ENCODE results near the gene TTC9C.
"Not testable (repeated sequence)": the region's sequence is repeated elsewhere in the genome, so short reads cannot be mapped to it uniquely, and the experiment has no call there.

Gene TTC9C

GRCh38 chr11:62710001-62710345, 18.3 kb upstream of the TTC9C start:
- DNase-seq: peak; percentile 56

GRCh38 chr11:62712276-62712812, 15.9 kb upstream of the TTC9C start:
- DNase-seq: no peak

- DNase-seq: no peak
Measured at GRCh38 chr11:62712861-62713260, 15.4 kb upstream of the TTC9C start.

GRCh38 chr11:62713343-62713742, 14.9 kb upstream of the TTC9C start:
- peak; percentile 58 for DNase-seq

- DNase-seq: no peak
Measured at GRCh38 chr11:62715150-62716130, 12.8 kb upstream of the TTC9C start.

- DNase-seq: no peak
Measured at GRCh38 chr11:62716206-62716605, 12.1 kb upstream of the TTC9C start.

GRCh38 chr11:62716816-62717215, 11.5 kb upstream of the TTC9C start:
- no peak for DNase-seq

GRCh38 chr11:62719302-62719978, 8.8 kb upstream of the TTC9C start:
- no peak for DNase-seq

GRCh38 chr11:62721994-62722393, 6.3 kb upstream of the TTC9C start:
- peak; percentile 80 for DNase-seq

GRCh38 chr11:62724171-62724570, 4.1 kb upstream of the TTC9C start:
- no peak for DNase-seq

- no peak for DNase-seq
Measured at GRCh38 chr11:62725646-62726045, 2.6 kb upstream of the TTC9C start.

GRCh38 chr11:62726156-62726914, 2.0 kb upstream of the TTC9C start:
- DNase-seq: no peak

GRCh38 chr11:62726915-62727164, 1.4 kb upstream of the TTC9C start:
- DNase-seq: no peak

GRCh38 chr11:62727165-62727871, 968 bp upstream of the TTC9C start, which contains the start of gene HNRNPUL2:
TSS of gene HNRNPUL2 (minus strand) at chr11:62727457. CDS start at chr11:62727156, 301 bp downstream.
- DNase-seq: peak; percentile 99

- peak; percentile 95 for DNase-seq
Measured at GRCh38 chr11:62727872-62728170, 465 bp upstream of the TTC9C start.

GRCh38 chr11:62730076-62730475, 1.8 kb downstream of the TTC9C start:
- not testable (repeated sequence) for DNase-seq

- DNase-seq: no peak
Measured at GRCh38 chr11:62732830-62733229, 4.5 kb downstream of the TTC9C start.

- no peak for DNase-seq
Measured at GRCh38 chr11:62737196-62737595, 8.9 kb downstream of the TTC9C start.

GRCh38 chr11:62747475-62748160, 19.3 kb downstream of the TTC9C start:
- DNase-seq: peak; percentile 57

GRCh38 chr11:62749931-62750330, 21.6 kb downstream of the TTC9C start:
- not testable (repeated sequence) for DNase-seq

GRCh38 chr11:62752177-62752785, 24.0 kb downstream of the TTC9C start:
- no peak for DNase-seq

Measured in islet precursor cell (in vitro differentiated cells).